Lung (tissue), 12 donors: ENCODE data around the gene TUBGCP5. TPM values are rescaled to one million over a fixed set of nuclear protein-coding genes. Genes with fewer than 3 reads are reported as not detected.

Source experiments
- ATAC-seq: fragments of 200-7000 bp; cut with Tn5 transposase; one replicate; pipeline ENCODE4 v1.9.1; 2020; ENCODE audit warnings: moderate number of reproducible peaks; ENCODE audit not compliant: insufficient read depth, low FRiP score
- DNase-seq, 3 donors: peaks; one replicate each; pipeline ENCODE4 v3.0.0-alpha.2; 2013 to 2017
- H3K27ac ChIP-seq, 2 donors: one replicate each; pipeline ENCODE4 v1.5.1; 2013; ENCODE audit warnings: mild to moderate bottlenecking in 2 of 2, moderate library complexity in 2 of 2, control low read depth in 1 of 2, inconsistent platforms in 1 of 2, low read depth in 1 of 2, low read length in 1 of 2
- H3K27me3 ChIP-seq, 3 donors: one replicate each; pipeline ENCODE4 v1.5.1; 2013; ENCODE audit warnings: low read length in 2 of 3; ENCODE audit not compliant: control insufficient read depth in 3 of 3, insufficient read depth in 3 of 3
- H3K36me3 ChIP-seq, 4 donors: one replicate each; pipeline ENCODE4 v1.5.1; 2013; ENCODE audit warnings: low read length in 4 of 4, mild to moderate bottlenecking in 1 of 4, moderate library complexity in 1 of 4; ENCODE audit not compliant: control insufficient read depth in 4 of 4, insufficient read depth in 4 of 4
- H3K4me1 ChIP-seq, 5 donors: one replicate each; pipeline ENCODE4 v1.5.1; 2013; ENCODE audit warnings: low read length in 5 of 5, mild to moderate bottlenecking in 2 of 5, moderate library complexity in 1 of 5; ENCODE audit not compliant: control insufficient read depth in 5 of 5, insufficient read depth in 5 of 5
- H3K4me3 ChIP-seq: one replicate; pipeline ENCODE4 v1.5.1; 2013; ENCODE audit warnings: mild to moderate bottlenecking, control low read depth, moderate library complexity
- H3K9ac ChIP-seq, 2 donors: one replicate each; pipeline ENCODE4 v1.5.1; 2013; ENCODE audit warnings: low read length in 2 of 2, control low read depth in 1 of 2; ENCODE audit not compliant: insufficient read depth in 1 of 2
- H3K9me3 ChIP-seq, 4 donors: one replicate each; pipeline ENCODE4 v1.5.1; 2013; ENCODE audit warnings: low read length in 3 of 4, mild to moderate bottlenecking in 1 of 4, moderate library complexity in 1 of 4; ENCODE audit not compliant: control insufficient read depth in 4 of 4, insufficient read depth in 3 of 4
- CTCF ChIP-seq: IDR thresholded peaks from 2 replicates; pipeline ENCODE4 v1.5.1; 2012; ENCODE audit warnings: mild to moderate bottlenecking; ENCODE audit errors: control extremely low read depth, extremely low read depth
- WGBS, 2 donors: extraction: QIAGEN DNeasy Blood & Tissue Kit; methylation state at CpG; one replicate each; pipeline ENCODE4 v1.1.7; 2013; 5-methylcytosine and 5-hydroxymethylcytosine counted together
- polyA plus RNA-seq, 2 donors: library from polyadenylated mRNA; stranded (reverse); fragments of 200-250 nt; gene quantifications; one replicate each; pipeline ENCODE4 v1.2.1, GENCODE V29; 2013
- total RNA-seq, 2 donors: library from RNA; depleted of rRNA in 1 of 2; stranded (reverse); fragments of >200 nt in 1 of 2; gene quantifications; one replicate each; pipeline ENCODE4 v1.2.1, GENCODE V29; 2014 to 2021
- donor health status: control.
- donor health status: control.
- donor health status: Bipolar disorder and iron deficiency.
- donor health status: healthy.
- donor health status: DM: yes; HTN: yes; CAD: no.

Gene TUBGCP5
- total and polyA plus RNA-seq, 4 donors: 6.2 to 34.7 (median 11.8) TPM

GRCh38 chr15:22962611-22963010, 76.8 kb downstream of the TUBGCP5 start:
- H3K36me3 ChIP-seq: peaks cover 0 to 10% (median 1%) of the 10 kb centered on the region in 4 donors
- 97% methylated on average over 12 of the region's 12 CpGs for WGBS, 2 donors
- no peak for ATAC-seq
- TF ChIP-seq CTCF: no peak
- H3K9me3 ChIP-seq: peaks cover 0 to 2% (median 0%) of the 10 kb centered on the region in 4 donors
- no peak overlapping the region for H3K4me3 ChIP-seq
- H3K9ac ChIP-seq: no peak overlapping the region
- no peak for DNase-seq
- no peaks in the 10 kb centered on the region for H3K27me3 ChIP-seq
- peak overlapping the region in 1 of 2 donors; percentile 61 for H3K27ac ChIP-seq
- peaks cover 0 to 41% (median 17%) of the 10 kb centered on the region in 5 donors for H3K4me1 ChIP-seq

DNA sequence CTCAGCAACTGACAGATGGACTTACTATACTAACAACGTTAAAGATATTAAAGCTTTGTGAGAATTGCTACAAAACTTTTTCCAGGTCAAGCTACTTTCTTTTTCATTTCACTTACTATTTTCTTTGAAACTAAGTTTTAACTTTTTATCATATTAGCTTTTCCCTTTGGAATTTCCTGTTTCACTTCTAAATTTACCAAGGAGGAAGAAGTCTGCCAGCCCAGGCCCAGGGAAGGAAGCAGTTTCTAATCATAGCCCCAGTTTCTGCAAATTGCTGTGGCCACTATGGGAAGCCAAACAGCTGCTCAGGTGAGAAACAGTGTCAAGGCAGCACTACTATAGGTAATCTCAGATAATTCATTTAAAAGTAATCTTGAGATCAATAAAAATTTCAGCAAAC, 77.6 kb downstream of the TUBGCP5 start:
- Histone ChIP-seq H3K27ac (no peak overlapping the region), H3K4me1 (peaks cover 0 to 38% (median 17%) of the 10 kb centered on the region in 5 donors)

GRCh38 chr15:22960556-22960955, 78.8 kb downstream of the TUBGCP5 start:
- Histone ChIP-seq H3K9ac (no peak overlapping the region), H3K27me3 (no peaks in the 10 kb centered on the region), H3K36me3 (peaks cover 0 to 8% (median 0%) of the 10 kb centered on the region in 4 donors), H3K4me1 (peaks cover 10 to 43% (median 19%) of the 10 kb centered on the region in 5 donors), H3K9me3 (peaks cover 0 to 2% (median 0%) of the 10 kb centered on the region in 4 donors), H3K4me3 (no peak overlapping the region), H3K27ac (peak overlapping the region in 1 of 2 donors; percentile 48)
- 87 to 93% methylated on average over 8 of the region's 8 CpGs for WGBS, 2 donors
- TF ChIP-seq CTCF: no peak
- DNase-seq (no peak), ATAC-seq (no peak)

More for the DNA sequence above, 77.6 kb downstream of the TUBGCP5 start:
- no peak for TF ChIP-seq CTCF
- DNase-seq: peak in 2 of 3 donors; percentile 24 to 38
- no peak for ATAC-seq
- Histone ChIP-seq H3K27me3 (no peaks in the 10 kb centered on the region), H3K36me3 (peaks cover 0 to 10% (median 1%) of the 10 kb centered on the region in 4 donors), H3K9ac (peak overlapping the region in 1 of 2 donors; percentile 42), H3K9me3 (peaks cover 0 to 2% (median 0%) of the 10 kb centered on the region in 4 donors), H3K4me3 (no peak overlapping the region)
- 18 to 19% methylated on average over 1 of the region's 1 CpG for WGBS, 2 donors

GRCh38 chr15:22960126-22960525, 79.2 kb downstream of the TUBGCP5 start:
- WGBS, 2 donors: 92 to 94% methylated on average over 11 of the region's 11 CpGs
- Histone ChIP-seq H3K36me3 (peaks cover 0 to 8% (median 0%) of the 10 kb centered on the region in 4 donors), H3K27ac (peak overlapping the region in 1 of 2 donors; percentile 40), H3K27me3 (no peaks in the 10 kb centered on the region), H3K4me1 (peaks cover 11 to 47% (median 19%) of the 10 kb centered on the region in 5 donors), H3K9me3 (peaks cover 0 to 2% (median 0%) of the 10 kb centered on the region in 4 donors), H3K4me3 (no peak overlapping the region), H3K9ac (no peak overlapping the region)
- DNase-seq (no peak), ATAC-seq (no peak)
- no peak for TF ChIP-seq CTCF
